ENCODE results near the gene MYL6B. TPM values are rescaled to one million over a fixed set of nuclear protein-coding genes. Genes with fewer than 3 reads are reported as not detected.

Gene MYL6B
- total RNA-seq, 3 donors from 2014 or later: 29.6 to 52.8 (median 43.2) TPM

GRCh38 chr12:56118688-56119357, 33.6 kb upstream of the MYL6B start:
- H3K4me3 ChIP-seq: peak overlapping the region; percentile 75 to 81 (median 80)
- no peaks in the 10 kb centered on the region for H3K27me3 ChIP-seq
- peak overlapping the region; percentile 96 to 98 for H3K27ac ChIP-seq
- no peak for TF ChIP-seq CTCF (IDR thresholded peaks at IDR 0.05)
- TF ChIP-seq POLR2A (IDR thresholded peaks at IDR 0.05): no peak
- TF ChIP-seq POLR2AphosphoS5 (IDR thresholded peaks at IDR 0.05): no peak
- DNase-seq (ENCODE audit: low spot score in 2 of 2): no peak
- peaks cover 5 to 8% of the 10 kb centered on the region in 2 donors for H3K4me1 ChIP-seq
- intact Hi-C loops (cut with DNase I; ENCODE audit: low total_unique reads): loop anchor here (2.0 kb wide), 1 partner anchor 350 kb away; the partner anchor contains the start of gene SPRYD4
- no peaks in the 10 kb centered on the region for H3K9me3 ChIP-seq
- H3K36me3 ChIP-seq: no peaks in the 10 kb centered on the region

- Histone ChIP-seq H3K9me3 (no peaks in the 10 kb centered on the region), H3K4me1 (peaks cover 5 to 8% of the 10 kb centered on the region in 2 donors), H3K4me3 (peak overlapping the region in 2 of 3 donors; percentile 75 to 80), H3K27me3 (no peaks in the 10 kb centered on the region), H3K36me3 (no peaks in the 10 kb centered on the region), H3K27ac (peak overlapping the region; percentile 96 to 98)
- TF ChIP-seq POLR2AphosphoS5 (IDR thresholded peaks at IDR 0.05) (peak; percentile 35 to 80 (median 44)), CTCF (IDR thresholded peaks at IDR 0.05) (peak; percentile 81 to 91 (median 87)), POLR2A (IDR thresholded peaks at IDR 0.05) (no peak)
- intact Hi-C loops (cut with DNase I; ENCODE audit: low total_unique reads): loop anchor here (2.0 kb wide), 1 partner anchor 349 kb away; the partner anchor contains the start of gene SPRYD4
- peak in 1 of 2 donors; percentile 78 for DNase-seq (ENCODE audit: low spot score in 2 of 2)
These were observed 33.0 kb upstream of the MYL6B start for GRCh38 chr12:56119361-56119796.

- intact Hi-C loops (cut with DNase I; ENCODE audit: low total_unique reads): loop anchor here (5.0 kb wide), 1 partner anchor 37 kb away; the partner anchor contains the start of gene MYL6
- TF ChIP-seq CTCF (IDR thresholded peaks at IDR 0.05): no peak
- TF ChIP-seq POLR2AphosphoS5 (IDR thresholded peaks at IDR 0.05): no peak
- no peak for TF ChIP-seq POLR2A (IDR thresholded peaks at IDR 0.05)
These were observed 32.1 kb upstream of the MYL6B start for GRCh38 chr12:56120158-56120846.

GRCh38 chr12:56121204-56121870, 31.1 kb upstream of the MYL6B start:
- H3K4me3 ChIP-seq: no peak overlapping the region
- H3K27me3 ChIP-seq: no peaks in the 10 kb centered on the region
- peaks cover 5 to 12% of the 10 kb centered on the region in 2 donors for H3K4me1 ChIP-seq
- no peaks in the 10 kb centered on the region for H3K9me3 ChIP-seq
- DNase-seq (ENCODE audit: low spot score in 2 of 2): no peak
- no peak overlapping the region for H3K27ac ChIP-seq
- intact Hi-C loops (cut with DNase I; ENCODE audit: low total_unique reads): loop anchor here (5.0 kb wide), 1 partner anchor 36 kb away; the partner anchor contains the start of gene MYL6
- TF ChIP-seq POLR2A (IDR thresholded peaks at IDR 0.05) (no peak), CTCF (IDR thresholded peaks at IDR 0.05) (no peak), POLR2AphosphoS5 (IDR thresholded peaks at IDR 0.05) (no peak)
- H3K36me3 ChIP-seq: no peaks in the 10 kb centered on the region

More at GRCh38 chr12:56120158-56120846, 32.1 kb upstream of the MYL6B start:
- Histone ChIP-seq H3K4me3 (no peak overlapping the region), H3K4me1 (peaks cover 5 to 8% of the 10 kb centered on the region in 2 donors), H3K9me3 (no peaks in the 10 kb centered on the region), H3K27ac (peak overlapping the region; percentile 96 to 98), H3K36me3 (no peaks in the 10 kb centered on the region), H3K27me3 (no peaks in the 10 kb centered on the region)
- DNase-seq (ENCODE audit: low spot score in 2 of 2): no peak

All from breast epithelium (tissue), 4 donors.